Adipose tissue (tissue), 3 donors: ENCODE data around the gene WIF1. TPM values are rescaled to one million over a fixed set of nuclear protein-coding genes. Genes with fewer than 3 reads are reported as not detected.

ENCODE experiments used
- H3K27ac ChIP-seq: one replicate; pipeline ENCODE4 v1.5.1; 2013; ENCODE audit warnings: low read depth, low read length
- WGBS, 3 donors: extraction: QIAGEN DNeasy Blood & Tissue Kit; methylation state at CpG; one replicate each; pipeline ENCODE4 v1.1.7; 2013; 5-methylcytosine and 5-hydroxymethylcytosine counted together
- polyA plus RNA-seq, 3 donors: library from polyadenylated mRNA; stranded (reverse); fragments of 200-250 nt; gene quantifications; one replicate each; pipeline ENCODE4 v1.2.3, GENCODE V29; 2013
- donor health status: healthy with polysubstance abuse.
- donor health status: Bipolar disorder and iron deficiency.
- donor health status: healthy.

Gene WIF1
- polyA plus RNA-seq, 3 donors = 0.15 to 1.0 (median 0.23) TPM

DNA sequence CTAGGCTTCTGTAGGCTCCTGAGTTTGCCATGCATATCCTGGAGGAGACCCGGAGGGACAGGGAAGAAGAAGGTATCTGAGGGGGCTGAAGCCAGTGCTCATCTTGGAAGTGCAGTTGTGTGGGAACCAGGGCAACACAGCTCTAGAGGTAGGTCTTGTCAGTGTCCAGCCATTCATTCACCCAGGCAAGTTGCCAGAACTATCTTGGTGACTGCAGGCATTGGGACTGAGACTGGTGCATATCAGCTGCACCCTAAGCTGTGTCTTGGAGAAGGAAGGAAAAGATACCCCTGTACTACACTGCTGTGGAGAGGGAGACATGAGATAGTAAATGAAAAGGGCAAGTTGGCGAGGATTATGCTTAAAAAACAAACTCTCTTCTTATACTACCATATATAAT lies 4.9 kb upstream of the WIF1 start:
- WGBS, 3 donors = 53 to 78% (median 69%) methylated on average over 2 of the region's 2 CpGs
- H3K27ac ChIP-seq = no peak overlapping the region

GRCh38 chr12:65125247-65125646 lies 4.1 kb upstream of the WIF1 start:
- no peak overlapping the region for H3K27ac ChIP-seq
- 14 to 45% (median 43%) methylated on average over 1 of the region's 1 CpG for WGBS, 3 donors

- WGBS, 3 donors = 8 to 11% (median 9%) methylated on average over 8 of the region's 8 CpGs
These were observed 2.4 kb upstream of the WIF1 start for GRCh38 chr12:65123435-65124063.

GRCh38 chr12:65122703-65123102 lies 1.6 kb upstream of the WIF1 start:
- 56 to 81% (median 73%) methylated on average over 5 of the region's 5 CpGs for WGBS, 3 donors
- H3K27ac ChIP-seq = no peak overlapping the region

More at GRCh38 chr12:65123435-65124063, 2.4 kb upstream of the WIF1 start:
- H3K27ac ChIP-seq = no peak overlapping the region

DNA sequence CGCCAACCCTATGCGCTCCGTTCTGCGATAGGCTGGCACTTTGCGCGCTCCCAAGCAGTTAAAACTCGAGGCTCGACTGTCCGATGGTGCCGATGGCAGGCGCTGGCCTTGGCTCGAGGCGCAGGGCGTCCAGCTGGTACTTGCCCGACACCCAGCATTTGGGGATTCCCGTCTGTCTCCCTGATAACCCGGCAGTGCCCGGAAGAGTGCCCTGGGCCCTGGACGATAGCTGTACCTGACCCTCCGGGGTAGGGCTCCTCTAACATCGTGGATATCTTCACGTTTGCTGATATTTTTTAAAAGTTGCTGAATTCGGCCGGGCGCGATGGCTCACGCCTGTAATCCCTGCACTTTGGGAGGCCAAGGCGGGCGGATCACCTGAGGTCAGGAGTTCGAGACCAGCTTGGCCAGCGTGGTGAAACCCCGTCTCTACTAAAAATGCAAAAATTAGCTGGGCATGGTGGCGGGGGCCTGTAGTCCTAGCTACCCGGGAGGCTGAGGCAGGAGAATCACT lies 908 bp upstream of the WIF1 start:
- H3K27ac ChIP-seq = no peak overlapping the region
- WGBS, 3 donors = 79 to 88% (median 85%) methylated on average over 34 of the region's 34 CpGs

- H3K27ac ChIP-seq = no peak overlapping the region
These were observed 2.0 kb downstream of the WIF1 start for GRCh38 chr12:65119063-65119462.

DNA sequence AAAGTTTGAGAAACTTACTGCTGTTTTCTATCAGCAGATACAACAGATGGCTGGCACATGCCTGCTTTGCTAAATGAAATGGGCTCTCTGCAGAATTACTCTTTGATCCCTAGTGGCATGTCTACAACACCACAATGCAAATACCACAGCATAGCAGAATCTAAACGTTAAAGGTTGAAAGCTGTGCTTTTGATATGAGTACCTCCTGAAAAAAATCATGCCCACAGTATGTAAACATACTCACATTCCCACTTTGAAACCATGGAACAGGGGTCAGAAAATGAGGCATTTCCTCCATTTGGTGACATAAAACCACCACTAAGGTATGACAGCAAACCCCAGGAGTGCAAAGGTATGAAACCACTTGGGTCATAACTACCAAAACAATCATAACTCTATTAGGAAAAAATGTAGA lies 7.5 kb downstream of the WIF1 start:
- no peak overlapping the region for H3K27ac ChIP-seq
- 9 to 39% (median 26%) methylated on average over 1 of the region's 1 CpG for WGBS, 3 donors

More at GRCh38 chr12:65119063-65119462, 2.0 kb downstream of the WIF1 start:
- 86 to 93% (median 90%) methylated on average over 3 of the region's 3 CpGs for WGBS, 3 donors

DNA sequence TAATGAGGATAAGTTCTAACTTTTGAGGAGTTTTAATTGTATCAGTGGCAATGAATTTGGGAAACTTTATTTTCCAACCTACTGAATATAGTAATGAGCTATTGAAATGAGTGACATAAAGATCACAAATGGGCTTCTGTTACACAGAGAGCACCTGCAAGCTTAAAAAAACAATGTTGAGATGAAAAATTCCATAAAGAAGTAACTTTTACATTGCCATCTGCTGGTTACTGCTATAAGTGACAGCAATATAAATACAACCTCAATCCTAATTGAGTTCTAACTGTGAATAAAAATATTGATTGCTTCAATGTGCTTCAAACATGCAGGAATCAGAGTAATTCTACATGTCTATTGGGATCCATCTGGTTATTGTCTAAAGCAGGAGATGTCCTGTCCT lies 14.2 kb downstream of the WIF1 start:
- H3K27ac ChIP-seq = no peak overlapping the region

- WGBS, 3 donors = 72 to 76% (median 73%) methylated on average over 3 of the region's 3 CpGs
- no peak overlapping the region for H3K27ac ChIP-seq
These were observed 21.0 kb downstream of the WIF1 start for GRCh38 chr12:65100140-65100539.

DNA sequence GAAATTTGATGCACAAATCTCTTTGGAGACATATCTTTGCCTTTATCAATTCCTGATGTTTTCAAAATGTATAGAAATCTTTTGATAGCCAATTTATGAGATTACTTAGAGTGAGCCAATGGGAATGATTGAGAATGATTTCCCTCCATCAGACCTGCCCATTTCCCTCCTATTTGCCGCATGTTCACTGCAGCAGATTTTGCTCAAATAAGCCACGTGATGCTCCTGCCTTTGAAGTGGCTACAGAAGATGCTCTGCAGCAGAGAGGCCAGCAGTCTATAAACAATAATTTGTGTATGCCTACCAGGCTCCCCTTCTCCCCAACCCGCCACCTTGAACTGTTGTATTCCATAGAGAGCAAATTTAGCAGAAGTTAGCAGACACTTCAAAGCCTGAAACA lies 21.9 kb downstream of the WIF1 start:
- 81 to 89% (median 88%) methylated on average over 3 of the region's 3 CpGs for WGBS, 3 donors
- no peak overlapping the region for H3K27ac ChIP-seq

DNA sequence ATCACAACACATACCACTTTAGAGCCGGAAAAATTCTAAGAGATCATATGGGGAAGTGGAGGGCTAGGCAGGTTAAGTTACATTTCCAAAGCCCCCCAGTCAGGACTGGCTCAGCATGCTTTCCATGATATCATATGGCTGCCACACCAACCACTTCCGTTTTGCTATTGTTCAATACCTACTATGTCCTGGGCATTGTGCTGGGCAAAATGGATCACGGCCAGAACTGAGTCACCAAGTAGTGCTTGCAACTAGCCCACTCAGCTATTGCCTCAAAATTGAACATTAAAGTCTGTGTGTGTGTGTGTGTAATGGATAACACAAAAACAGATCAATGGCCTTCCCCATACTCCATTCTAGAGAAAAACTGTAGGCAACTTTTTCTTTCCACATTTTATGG lies 22.7 kb downstream of the WIF1 start:
- no peak overlapping the region for H3K27ac ChIP-seq
- WGBS, 3 donors = 82 to 94% (median 84%) methylated on average over 3 of the region's 3 CpGs

- H3K27ac ChIP-seq = no peak overlapping the region
- WGBS, 3 donors = 80 to 87% (median 83%) methylated on average over 2 of the region's 2 CpGs
These were observed 26.4 kb downstream of the WIF1 start for GRCh38 chr12:65094722-65095121.

DNA sequence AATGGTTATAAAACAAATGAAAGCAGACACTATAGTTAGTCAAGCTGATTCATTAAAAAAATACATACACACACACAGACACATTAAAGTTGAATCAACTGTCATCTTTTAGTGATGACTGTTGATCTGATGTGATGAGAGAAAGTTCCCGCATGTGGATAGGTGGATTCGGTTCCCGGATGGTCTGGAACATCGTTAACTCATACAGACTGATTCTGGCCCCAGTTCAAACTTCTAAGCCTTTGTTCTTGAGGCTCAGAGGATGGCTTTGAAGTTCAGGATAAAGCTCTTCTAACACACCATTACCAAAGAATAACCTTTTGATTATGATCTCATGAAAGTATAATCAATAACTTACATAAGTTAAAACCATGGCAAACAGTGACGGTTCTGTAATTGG lies 27.5 kb downstream of the WIF1 start:
- no peak overlapping the region for H3K27ac ChIP-seq
- 30 to 50% (median 44%) methylated on average over 5 of the region's 5 CpGs for WGBS, 3 donors

- H3K27ac ChIP-seq = no peak overlapping the region
- 60 to 71% (median 64%) methylated on average over 2 of the region's 2 CpGs for WGBS, 3 donors
These were observed 30.6 kb downstream of the WIF1 start for GRCh38 chr12:65090461-65090860.

DNA sequence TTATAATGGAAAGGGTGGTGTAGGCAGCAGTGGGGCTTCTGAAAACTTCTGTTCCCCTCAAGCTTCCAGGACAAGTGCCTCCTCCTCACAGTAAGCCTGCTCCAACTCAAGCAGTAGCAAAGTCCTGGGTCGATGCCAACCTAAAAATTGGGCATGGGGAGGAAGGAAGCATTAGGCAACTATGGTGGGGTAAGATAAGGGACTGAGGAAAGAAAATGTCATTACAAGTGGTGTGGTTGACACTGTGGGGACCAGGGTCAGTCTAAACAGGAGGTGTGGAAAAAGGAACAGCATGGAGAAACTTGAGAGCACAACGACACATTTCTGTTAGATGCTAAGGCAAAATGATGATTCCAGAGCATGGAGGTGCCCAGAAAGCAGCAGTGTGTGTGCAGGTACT lies 34.9 kb downstream of the WIF1 start:
- WGBS, 3 donors = 45 to 75% (median 49%) methylated on average over 2 of the region's 2 CpGs
- H3K27ac ChIP-seq = no peak overlapping the region

DNA sequence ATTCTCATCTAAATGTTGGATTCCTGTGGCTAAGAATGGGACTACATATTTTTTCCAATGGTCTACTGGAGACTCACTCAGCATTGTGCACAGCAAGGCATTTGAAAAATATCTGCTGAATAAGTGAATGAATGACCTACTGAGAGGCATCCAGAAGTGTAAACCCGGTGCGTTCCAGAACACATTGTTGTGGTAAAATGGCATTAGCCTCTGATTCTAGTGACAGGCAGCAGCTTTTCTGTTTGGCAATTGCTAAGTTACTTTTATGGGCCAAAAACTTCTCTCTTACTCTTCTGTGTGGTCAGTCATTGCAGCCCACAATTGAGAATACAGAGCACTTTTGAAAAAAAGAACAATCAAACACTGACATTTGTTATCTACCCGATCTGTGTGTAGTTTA lies 36.5 kb downstream of the WIF1 start:
- no peak overlapping the region for H3K27ac ChIP-seq
- 68 to 84% (median 69%) methylated on average over 3 of the region's 3 CpGs for WGBS, 3 donors

DNA sequence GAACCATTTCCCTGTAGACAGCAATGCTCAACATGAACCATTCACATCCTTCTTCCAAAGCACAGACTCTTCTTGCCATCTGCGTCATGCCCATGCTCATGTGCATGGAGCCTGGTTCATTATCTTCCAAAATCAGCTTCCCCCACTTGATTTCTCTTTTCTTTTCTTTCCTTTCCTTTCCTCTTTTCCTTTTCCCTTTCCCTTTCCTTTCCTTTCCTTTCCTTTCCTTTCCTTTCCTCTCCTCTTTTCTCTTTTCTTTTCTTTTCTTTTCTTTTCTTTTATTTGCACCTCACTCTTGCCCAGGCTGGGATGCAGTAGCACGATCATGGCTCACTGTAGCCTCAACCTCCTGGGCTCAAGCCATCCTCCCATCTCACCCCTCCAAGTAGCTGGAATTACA lies 37.5 kb downstream of the WIF1 start:
- H3K27ac ChIP-seq = no peak overlapping the region
- 89 to 93% (median 92%) methylated on average over 2 of the region's 2 CpGs for WGBS, 3 donors

DNA sequence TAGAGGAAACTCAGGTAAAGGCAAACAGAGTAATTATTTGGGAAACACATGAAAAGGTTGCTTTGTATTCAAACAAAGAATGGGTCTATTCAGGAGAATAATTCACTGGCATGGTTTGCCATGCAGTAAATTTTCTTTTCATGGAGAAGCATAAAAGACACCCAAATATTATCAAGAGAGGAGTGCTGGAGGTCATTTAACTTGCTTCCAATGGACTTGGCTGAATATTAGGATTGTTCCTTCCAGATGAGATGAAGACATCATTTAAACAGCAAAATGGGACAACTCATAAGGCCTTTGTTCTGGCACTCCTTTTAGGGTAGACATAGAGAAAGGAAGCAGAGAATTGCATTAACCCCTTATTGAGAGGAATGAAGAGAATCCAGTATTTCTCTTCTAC lies 38.7 kb downstream of the WIF1 start:
- H3K27ac ChIP-seq = no peak overlapping the region

- 10 to 20% (median 12%) methylated on average over 1 of the region's 1 CpG for WGBS, 3 donors
- no peak overlapping the region for H3K27ac ChIP-seq
These were observed 39.6 kb downstream of the WIF1 start for GRCh38 chr12:65081496-65081895.

- no peak overlapping the region for H3K27ac ChIP-seq
- WGBS, 3 donors = 52 to 71% (median 64%) methylated on average over 6 of the region's 6 CpGs
These were observed 46.2 kb downstream of the WIF1 start for GRCh38 chr12:65074932-65075331.

- 49 to 91% (median 83%) methylated on average over 2 of the region's 2 CpGs for WGBS, 3 donors
- H3K27ac ChIP-seq = no peak overlapping the region
These were observed 51.8 kb downstream of the WIF1 start for GRCh38 chr12:65069336-65069735.
